ENCODE results near the gene GLP2R. TPM values are rescaled to one million over a fixed set of nuclear protein-coding genes. Genes with fewer than 3 reads are reported as not detected.

Gene GLP2R
- total RNA-seq, 1 donor: not detected

DNA sequence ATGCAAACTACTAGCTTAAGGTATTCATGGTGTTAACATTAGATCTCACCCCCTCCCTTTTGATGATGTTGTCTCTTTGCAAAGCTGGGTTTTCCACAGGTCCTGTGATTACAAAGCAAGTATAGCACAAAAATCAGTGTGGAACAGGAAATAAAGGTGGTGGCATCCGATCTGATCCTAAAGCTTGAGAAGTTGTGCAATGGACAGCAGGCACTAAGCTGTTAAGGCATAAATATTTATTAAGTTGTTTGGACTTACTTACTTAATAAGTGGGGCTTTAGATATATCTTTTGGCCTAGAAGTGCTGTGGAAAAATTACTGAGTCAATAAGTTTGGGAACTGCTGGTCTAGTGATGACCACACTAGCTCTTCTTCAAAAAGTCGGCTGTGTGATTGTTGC is 5.0 kb downstream of the GLP2R start:
- DNase-seq (ENCODE audit: low read depth): no peak
- TF ChIP-seq, protein P1, sequence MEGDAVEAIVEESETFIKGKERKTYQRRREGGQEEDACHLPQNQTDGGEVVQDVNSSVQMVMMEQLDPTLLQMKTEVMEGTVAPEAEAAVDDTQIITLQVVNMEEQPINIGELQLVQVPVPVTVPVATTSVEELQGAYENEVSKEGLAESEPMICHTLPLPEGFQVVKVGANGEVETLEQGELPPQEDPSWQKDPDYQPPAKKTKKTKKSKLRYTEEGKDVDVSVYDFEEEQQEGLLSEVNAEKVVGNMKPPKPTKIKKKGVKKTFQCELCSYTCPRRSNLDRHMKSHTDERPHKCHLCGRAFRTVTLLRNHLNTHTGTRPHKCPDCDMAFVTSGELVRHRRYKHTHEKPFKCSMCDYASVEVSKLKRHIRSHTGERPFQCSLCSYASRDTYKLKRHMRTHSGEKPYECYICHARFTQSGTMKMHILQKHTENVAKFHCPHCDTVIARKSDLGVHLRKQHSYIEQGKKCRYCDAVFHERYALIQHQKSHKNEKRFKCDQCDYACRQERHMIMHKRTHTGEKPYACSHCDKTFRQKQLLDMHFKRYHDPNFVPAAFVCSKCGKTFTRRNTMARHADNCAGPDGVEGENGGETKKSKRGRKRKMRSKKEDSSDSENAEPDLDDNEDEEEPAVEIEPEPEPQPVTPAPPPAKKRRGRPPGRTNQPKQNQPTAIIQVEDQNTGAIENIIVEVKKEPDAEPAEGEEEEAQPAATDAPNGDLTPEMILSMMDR (IDR thresholded peaks at IDR 0.05; ENCODE audit: insufficient read depth, low read length): no peak
- no peak overlapping the region for H3K4me3 ChIP-seq (ENCODE audit: low read depth, low read length)

DNA sequence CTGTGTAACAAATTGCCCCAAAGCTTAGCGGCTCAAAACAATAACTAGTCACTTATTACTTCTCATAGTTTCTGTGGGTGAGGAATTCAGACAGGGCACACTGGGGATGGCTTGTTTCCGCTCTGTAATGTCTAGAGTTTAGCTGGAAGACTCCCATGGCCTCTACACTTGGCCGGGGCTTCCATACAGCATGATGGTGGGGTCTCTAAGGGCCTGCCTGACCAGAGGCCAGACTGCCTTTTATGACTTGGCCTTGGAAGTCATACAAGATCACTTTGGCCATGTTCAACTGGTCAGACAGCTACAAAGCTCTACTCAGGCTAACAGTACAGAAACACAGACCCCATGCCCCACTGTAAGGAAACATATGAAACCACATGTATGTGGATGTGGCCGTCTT is 8.2 kb downstream of the GLP2R start:
- no peak for DNase-seq (ENCODE audit: low read depth)
- no peak overlapping the region for H3K4me3 ChIP-seq (ENCODE audit: low read depth, low read length)
- TF ChIP-seq, protein P1 (IDR thresholded peaks at IDR 0.05; ENCODE audit: insufficient read depth, low read length): no peak

DNA sequence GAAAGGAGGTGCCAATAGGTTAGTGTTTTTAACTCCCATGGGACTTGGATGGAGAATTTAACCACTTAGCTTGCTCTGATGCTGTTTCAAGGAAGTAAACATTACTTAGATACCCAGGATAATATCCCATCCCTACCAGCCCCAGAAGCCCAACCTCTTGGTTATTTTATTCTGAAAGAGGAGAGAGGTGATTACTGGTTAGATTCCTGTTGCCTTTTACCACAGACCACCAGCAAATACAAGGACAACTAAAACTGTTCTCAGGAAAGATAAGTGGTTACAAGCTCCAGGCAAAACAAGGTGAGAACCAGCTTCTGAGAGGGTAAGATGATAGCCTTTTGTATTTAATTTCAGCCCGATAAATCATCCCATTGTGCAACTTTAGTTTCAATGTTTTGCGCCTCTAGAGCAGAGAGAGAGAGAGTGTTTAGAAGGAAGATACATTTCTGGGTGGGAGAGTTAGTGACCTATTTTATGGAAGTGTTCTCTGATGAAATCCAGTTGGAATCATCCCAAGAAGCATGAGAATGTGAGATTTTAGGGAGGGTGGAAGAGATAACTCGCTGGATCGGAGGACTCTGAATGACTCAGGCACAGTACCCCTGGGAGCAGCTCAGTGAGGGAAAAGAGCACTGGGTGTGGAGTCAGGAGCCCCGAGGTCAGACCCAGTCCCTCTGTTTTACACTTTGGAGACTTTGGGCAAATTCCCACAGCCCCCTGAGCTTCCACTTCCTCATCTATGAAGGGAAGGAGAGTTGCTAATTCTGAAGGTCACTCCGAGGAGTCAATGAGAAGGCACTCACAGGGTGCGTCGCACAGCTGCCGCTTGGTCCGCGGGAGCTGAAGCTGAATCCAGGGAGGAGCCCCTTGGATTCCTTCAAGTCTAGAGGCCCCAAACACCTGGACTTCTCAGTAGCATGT is 12.1 kb downstream of the GLP2R start:
- H3K4me3 ChIP-seq (ENCODE audit: low read depth, low read length): no peak overlapping the region
- TF ChIP-seq, protein P1 (IDR thresholded peaks at IDR 0.05; ENCODE audit: insufficient read depth, low read length): no peak
- DNase-seq (ENCODE audit: low read depth): peak; percentile 37

DNA sequence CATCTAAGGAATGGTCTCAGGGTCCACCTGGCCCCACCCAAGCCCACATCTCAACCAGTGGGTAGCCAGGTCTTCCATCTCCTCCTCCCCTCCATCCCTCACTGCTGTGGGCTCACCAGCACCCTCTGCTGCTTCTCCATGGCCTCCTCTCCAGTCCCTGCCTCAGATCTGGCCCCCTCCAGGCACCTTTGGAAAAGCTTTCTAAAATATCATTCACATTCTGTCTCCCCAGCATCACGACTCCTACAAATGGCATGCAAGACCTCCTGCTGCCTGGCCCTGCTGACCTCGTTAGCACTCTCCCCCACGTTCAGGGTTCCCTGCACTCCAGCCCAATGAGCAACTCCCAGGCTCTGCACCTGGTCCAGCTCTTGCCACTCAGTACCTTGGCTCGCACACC is 13.7 kb downstream of the GLP2R start:
- TF ChIP-seq, protein P1 (IDR thresholded peaks at IDR 0.05; ENCODE audit: insufficient read depth, low read length): no peak
- DNase-seq (ENCODE audit: low read depth): no peak
- H3K4me3 ChIP-seq (ENCODE audit: low read depth, low read length): no peak overlapping the region

DNA sequence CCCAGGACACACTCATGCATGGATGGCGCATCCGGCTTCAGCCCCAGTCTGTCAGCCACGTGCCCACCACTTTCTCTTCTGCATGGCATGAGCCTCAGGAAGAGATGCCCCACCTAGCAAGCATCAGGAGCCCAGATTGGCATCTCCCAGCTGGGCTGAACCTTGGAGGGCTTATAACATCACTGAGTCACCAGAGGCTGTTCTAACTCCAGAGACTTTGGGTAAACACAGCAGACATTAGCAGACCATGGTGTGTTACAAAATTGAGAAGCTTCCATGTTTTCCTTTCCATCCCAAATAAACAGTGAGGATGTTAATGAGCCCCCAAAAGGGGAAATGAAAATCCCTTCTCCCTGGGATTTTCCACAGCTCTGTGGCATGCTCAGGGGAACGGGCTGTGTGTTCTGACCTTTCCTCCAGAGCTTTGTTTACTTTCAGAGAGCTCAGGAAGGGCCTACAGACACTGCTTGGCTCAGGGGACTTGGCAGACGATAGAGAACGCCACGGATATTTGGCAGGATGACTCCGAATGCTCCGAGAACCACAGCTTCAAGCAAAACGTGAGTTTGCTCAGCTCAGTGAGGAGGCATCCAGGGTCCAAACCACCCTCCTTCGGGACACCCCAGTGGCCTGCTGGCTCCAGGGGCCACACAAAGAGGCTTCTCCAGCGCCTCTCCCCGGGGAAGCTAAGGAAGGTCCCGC is 16.5 kb downstream of the GLP2R start:
- DNase-seq (ENCODE audit: low read depth): peak; percentile 7
- no peak overlapping the region for H3K4me3 ChIP-seq (ENCODE audit: low read depth, low read length)
- TF ChIP-seq, protein P1 (IDR thresholded peaks at IDR 0.05; ENCODE audit: insufficient read depth, low read length): no peak

DNA sequence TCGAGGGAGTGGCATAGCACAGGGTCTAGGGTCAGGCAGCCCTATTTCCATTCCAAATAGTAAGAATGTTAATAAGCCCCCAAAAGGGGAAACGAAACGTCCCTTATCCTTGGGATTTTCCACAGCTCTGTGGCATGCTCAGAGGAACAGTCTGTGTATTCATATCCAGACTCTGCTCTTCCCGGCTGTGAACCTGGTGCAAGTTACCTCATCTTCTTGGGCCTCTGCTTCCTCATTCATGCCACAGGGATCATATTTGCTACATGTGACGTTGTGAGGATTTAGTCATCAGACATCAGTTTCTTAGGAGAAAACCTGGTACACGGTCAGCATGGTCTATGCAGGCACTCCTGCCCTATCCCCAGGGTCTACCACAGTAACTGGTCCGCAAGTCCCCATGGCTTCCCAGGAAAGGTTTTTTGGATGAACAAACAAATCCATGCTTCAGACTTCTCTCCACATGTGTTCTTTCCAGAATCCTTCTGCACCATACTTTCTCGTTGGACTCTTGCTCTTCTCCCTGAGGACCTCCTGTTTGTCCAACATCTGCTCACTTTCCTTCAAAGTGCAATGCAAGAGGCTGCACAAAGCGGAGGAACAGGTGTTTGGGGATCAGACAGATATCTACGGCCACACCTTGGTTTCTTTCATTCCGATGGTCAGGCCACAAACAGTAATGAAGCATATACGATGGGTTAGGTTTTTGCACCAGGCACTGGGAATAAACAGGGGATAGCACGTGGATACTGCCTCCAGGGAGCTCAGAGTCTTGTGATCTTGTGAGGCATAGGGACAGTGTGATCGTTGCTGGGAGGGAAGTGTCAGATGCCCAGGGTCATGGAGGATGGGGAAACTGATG is 17.7 kb downstream of the GLP2R start:
- TF ChIP-seq, protein P1 (IDR thresholded peaks at IDR 0.05; ENCODE audit: insufficient read depth, low read length): no peak
- no peak overlapping the region for H3K4me3 ChIP-seq (ENCODE audit: low read depth, low read length)
- no peak for DNase-seq (ENCODE audit: low read depth)
